Measurements from ENCODE around the gene CACNG1.

CACNG1 gene

DNA sequence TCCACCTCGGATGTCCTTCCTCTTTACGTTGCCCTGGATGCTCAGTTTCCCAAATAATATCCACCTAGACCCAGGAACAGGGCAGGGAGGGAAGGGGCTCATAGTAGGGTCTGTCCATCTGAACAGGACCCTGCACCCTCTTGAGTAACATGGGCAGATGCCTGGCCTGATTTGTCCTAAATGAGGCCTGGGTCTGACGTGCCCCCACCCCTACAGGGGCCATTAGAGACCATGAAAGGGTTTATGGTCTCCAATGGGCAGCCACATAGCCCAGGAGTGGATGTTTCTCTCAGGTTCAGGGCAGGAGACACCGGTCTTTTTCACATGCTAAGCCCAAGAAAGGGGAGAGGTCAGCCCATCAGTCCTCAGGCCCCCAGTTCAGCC is 6.8 kb downstream of the CACNG1 start:
- no peak for DNase-seq (ENCODE audit: low read depth in 2 of 2)

GRCh38 chr17:67051837-67052236 is 7.5 kb downstream of the CACNG1 start:
- no peak for DNase-seq (ENCODE audit: low read depth in 2 of 2)

- DNase-seq (ENCODE audit: low read depth in 2 of 2) = no peak
Observed at GRCh38 chr17:67052720-67053437, 8.5 kb downstream of the CACNG1 start.

DNA sequence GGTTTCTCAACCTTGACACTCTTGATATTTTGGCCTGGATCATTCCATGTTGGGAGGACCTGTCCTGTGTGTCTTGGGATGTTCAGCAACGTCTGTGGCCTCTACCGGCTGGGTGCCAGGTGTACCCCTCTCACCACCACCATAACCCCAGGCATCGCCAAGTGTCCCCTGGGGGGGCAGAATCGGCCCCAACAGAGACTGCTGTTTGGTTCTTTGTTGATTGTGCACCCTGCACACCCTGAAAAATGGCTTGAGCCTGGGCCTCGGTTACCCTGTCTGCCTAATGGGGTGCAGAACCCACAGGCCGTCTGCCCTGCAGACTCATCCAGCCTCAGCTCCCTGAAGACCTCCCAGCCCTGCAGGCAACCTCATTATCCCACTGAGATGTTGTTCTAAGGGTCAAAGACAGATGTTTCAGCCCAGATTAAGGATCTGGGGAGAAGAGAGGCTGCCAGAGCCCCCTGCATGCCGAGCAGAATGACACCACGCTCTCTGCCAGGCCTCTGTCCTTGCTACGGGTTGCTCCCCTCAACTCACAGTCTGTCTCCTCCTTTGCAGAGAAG is 9.2 kb downstream of the CACNG1 start:
- DNase-seq (ENCODE audit: low read depth in 2 of 2) = no peak

DNA sequence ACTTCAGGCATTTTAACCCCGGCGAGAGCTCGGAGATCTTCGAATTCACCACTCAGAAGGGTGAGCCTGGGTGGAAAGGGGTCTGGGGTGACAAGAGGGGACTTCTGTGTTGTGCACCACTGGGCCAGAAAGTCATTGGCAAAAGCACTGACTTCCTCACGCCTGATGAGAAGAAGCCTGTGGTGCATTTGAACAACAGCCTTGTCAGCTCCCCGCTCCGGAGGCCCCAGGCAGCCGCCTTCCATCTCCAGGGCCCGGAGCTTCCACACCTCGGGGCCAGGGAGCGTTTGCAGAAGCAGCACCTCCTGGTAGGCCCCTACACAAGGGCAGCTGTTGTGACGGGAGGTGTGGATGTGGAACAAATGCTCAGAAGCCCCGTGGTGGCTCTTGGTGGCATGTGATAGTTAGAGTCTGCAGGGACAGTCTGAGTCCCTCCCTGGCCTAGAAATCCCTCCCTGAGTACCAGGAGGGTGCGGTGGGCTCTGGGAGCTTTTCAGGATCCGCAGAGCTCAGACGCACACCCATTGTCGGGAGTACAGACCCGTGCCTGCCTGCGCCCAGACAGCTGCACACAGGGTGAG is 9.7 kb downstream of the CACNG1 start:
- no peak for DNase-seq (ENCODE audit: low read depth in 2 of 2)

GRCh38 chr17:67054608-67055007 is 10.3 kb downstream of the CACNG1 start:
- DNase-seq (ENCODE audit: low read depth in 2 of 2) = no peak

GRCh38 chr17:67055041-67055443 is 10.7 kb downstream of the CACNG1 start:
- no peak for DNase-seq (ENCODE audit: low read depth in 2 of 2)

DNA sequence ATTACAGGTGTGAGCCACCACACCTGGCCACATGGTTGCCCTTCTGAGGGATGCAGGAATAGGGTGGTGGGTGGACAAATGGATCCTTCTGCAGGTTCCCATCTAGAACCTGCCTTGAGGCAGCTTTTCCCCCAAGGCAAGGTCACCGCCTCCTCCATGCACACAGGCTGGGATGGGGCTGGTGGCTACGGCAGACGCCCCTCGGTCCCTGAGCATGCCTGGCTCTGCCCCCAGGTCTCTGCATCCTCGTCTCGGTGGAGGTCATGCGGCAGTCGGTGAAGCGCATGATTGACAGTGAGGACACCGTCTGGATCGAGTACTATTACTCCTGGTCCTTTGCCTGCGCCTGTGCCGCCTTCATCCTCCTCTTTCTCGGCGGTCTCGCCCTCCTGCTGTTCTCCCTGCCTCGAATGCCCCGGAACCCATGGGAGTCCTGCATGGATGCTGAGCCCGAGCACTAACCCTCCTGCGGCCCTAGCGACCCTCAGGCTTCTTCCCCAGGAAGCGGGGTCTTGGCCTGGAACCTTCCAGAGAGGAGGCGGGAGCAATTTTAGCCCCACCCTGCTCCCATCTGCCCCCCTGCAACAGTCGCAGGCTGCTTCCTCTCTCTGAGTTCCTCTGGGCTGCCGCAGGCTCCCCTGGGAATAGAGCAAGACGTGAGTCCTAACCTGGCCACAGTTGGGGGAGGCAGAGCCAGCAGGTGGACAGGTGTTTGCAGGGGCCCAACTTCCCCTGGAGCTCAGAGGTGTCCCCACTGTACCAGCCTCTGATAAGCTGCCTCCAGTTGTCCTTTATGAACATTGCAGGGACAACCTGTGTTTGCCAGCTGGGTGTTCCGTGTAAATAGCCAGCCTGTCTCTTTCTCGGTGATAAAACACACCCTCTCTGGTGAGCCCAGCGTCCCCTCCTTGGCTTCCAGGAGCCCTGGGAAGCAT is 11.7 kb downstream of the CACNG1 start:
- DNase-seq (ENCODE audit: low read depth in 2 of 2) = no peak

DNA sequence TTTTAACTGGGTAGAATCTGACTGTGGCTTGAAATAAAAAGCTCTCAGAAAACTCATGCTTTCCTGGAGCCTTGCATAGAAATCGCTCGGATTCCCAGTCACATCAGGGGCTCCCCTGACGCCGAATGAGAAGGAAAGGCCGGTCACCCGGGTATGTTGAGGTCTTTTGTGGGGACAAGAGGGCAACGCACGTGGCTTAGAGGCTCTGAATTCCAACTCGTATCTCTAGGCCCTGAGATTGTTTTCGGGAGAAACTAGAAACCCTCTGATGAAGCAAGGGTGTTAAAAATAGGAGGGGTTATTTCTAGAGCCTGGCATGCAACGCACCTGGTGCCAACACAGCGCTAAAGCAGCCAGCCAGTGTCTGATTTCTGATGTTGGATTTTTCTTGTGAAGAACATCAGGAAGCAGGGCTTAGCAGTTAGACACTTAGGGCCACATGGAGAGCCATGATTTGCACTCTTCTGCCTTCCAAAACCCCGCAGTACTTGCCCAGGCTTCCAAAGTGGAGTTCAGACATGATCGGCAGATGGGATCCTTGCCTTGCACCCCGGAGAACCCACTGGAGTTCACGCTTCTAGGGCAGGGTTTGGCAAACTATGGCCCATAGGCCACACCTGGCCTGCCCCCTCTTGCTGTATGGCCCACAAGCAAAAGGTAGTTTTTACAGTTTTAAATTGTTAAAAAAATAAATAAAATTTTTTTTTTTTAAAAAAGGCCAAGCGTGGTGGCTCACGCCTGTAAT is 12.6 kb downstream of the CACNG1 start:
- DNase-seq (ENCODE audit: low read depth in 2 of 2) = no peak

GRCh38 chr17:67058036-67058435 is 13.7 kb downstream of the CACNG1 start:
- no peak for DNase-seq (ENCODE audit: low read depth in 2 of 2)

GRCh38 chr17:67059372-67059771 is 15.0 kb downstream of the CACNG1 start:
- DNase-seq (ENCODE audit: low read depth in 2 of 2) = no peak

DNA sequence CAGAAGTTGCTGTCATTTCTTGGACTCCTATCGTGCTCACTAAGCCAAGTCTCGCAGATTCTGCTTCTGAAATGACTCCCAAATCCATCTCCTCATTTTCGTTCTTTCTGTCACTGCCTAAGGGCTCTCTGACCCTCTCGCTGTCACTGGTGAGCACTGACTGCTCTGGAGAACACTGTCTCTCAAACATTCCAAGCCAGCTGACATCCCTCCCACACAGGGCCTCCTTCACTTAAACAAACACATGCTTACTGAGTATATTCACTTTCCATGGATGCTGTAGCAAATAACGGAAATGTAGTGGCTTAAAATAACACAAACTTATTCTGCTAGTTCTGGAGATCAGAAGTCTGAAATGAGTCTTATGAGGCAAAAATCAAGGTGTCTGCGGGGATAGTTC is 18.8 kb downstream of the CACNG1 start:
- DNase-seq (ENCODE audit: low read depth in 2 of 2) = no peak

DNA sequence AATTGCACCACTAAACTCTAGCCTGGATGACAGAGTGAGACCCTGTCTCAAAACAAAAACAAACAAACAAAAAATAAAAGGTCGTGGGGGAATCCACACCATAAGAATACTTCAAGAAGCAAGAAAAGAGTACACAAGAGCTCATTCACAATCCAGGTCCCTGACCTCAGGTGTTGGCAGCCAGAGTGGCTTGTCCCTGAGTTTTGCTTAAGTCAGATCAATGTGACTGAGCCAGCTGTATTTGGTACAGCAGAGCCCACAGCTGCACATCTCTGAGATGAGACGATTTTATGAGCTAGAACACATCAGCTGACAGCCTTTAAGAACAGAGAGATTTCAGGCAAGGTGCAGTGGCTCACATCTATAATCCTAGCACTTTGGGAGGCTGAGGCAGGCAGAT is 22.4 kb downstream of the CACNG1 start:
- DNase-seq (ENCODE audit: low read depth in 2 of 2) = no peak

DNA sequence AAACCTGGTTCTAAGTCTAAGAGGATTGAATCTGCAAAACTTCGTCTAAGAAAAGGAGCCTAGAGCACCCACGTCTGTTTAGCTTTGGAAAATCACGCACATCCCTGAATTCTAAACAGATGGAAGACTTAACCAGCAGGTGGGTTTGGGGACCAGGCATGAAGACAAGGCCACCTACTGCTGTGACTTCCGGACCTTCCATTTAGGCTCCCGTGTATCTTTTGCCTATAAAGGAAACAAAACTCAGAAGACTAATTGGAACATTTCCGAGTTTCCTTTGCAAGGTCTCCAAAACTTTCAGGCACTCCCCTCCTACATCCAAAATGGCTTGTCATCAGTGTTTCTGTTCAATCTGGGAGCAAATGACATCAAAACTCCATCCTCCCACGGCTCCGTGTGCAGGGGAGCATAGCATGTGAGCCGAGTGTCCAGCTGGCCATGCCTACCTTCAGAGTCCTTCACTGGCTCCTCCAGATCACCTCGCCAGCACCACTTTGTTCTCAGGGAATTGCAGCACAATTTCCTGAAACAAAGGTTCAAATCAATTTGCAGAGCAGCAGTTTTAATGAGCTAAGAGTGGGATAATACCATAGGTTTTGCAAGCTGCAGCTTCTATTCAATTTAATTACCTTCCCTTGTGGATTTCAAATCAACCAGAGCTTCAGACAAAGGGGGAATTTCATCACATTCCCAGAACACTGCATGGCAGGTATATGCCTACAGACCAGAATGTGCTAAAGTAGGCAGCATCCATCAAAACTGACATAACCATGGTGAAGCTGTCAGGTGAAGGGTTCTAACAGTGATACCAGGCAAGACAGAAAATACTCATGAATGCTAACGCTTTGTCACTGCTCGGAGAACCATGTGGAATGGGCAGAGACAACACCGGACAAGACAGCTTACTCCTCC is 23.5 kb downstream of the CACNG1 start:
- DNase-seq (ENCODE audit: low read depth in 2 of 2) = no peak

- no peak for DNase-seq (ENCODE audit: low read depth in 2 of 2)
Observed at GRCh38 chr17:67068999-67069398, 24.6 kb downstream of the CACNG1 start.

GRCh38 chr17:67069603-67070136 is 25.3 kb downstream of the CACNG1 start:
- no peak for DNase-seq (ENCODE audit: low read depth in 2 of 2)

- DNase-seq (ENCODE audit: low read depth in 2 of 2) = no peak
Observed at GRCh38 chr17:67071595-67071994, 27.2 kb downstream of the CACNG1 start.

DNA sequence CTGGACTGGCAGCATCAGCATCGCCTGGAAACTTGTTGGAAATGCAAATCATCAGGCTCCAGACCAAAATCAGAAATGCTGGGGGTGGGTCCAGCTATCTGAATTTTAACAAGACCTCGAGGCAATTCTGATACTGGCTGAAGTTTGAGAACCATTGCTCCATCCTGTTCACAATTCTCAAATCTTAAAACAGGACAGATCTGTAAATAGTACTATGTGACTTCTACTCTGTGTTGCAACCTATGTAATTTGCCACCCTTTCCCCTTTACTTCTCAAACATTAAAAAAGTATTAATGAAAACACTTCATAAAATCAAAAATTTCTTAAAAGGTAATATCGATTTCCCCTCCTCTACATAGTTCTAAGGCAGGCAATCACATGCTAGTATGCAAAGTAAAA is 28.5 kb downstream of the CACNG1 start:
- DNase-seq (ENCODE audit: low read depth in 2 of 2) = no peak

GRCh38 chr17:67074781-67075180 is 30.4 kb downstream of the CACNG1 start:
- no peak for DNase-seq (ENCODE audit: low read depth in 2 of 2)

GRCh38 chr17:67076290-67076689 is 31.9 kb downstream of the CACNG1 start:
- DNase-seq (ENCODE audit: low read depth in 2 of 2) = no peak
